Naive thymus-derived CD8-positive, alpha-beta T cell (primary cell): ENCODE results near the gene WNT9A. TPM values are rescaled to one million over a fixed set of nuclear protein-coding genes. Genes with fewer than 3 reads are reported as not detected.

ENCODE experiments used
- ATAC-seq, 2 donors: fragments of 150-1000 bp; cut with Tn5 transposase in 1 of 2; sonication (Bioruptor Pico), chemical (Tn5 transposase) in 1 of 2; 1 replicate in 1 of 2; 2 replicates in 1 of 2; pipeline ENCODE4 v1.10.0; 2021; ENCODE audit warnings: mild to moderate bottlenecking in 2 of 2, moderate library complexity in 2 of 2
- POLR2A ChIA-PET: fragments of 350-600 bp; sonication (Branson Sonifier 250); formaldehyde crosslinking; loops from one replicate; lab custom pipeline; 2021; ENCODE audit warnings: antibody characterized with exemption; lab: Charles Lee
- DNase-seq, 10 donors: peaks; one replicate each; pipeline versions ENCODE4 v3.0.0 to v3.0.0-alpha.2; 2020 to 2022
- H3K27ac Mint-ChIP-seq, 10 donors: one replicate each; pipeline ENCODE4 v1.8.0; 2020 to 2022; ENCODE audit warnings: mild to moderate bottlenecking in 10 of 10, mixed read lengths in 10 of 10, moderate library complexity in 4 of 10, inconsistent platforms in 1 of 10
- H3K27me3 Mint-ChIP-seq, 5 donors: one replicate each; pipeline ENCODE4 v1.8.0; 2021 to 2022; ENCODE audit warnings: mixed read lengths in 5 of 5
- H3K36me3 Mint-ChIP-seq, 3 donors: one replicate each; pipeline ENCODE4 v1.8.0; 2020 to 2022; ENCODE audit warnings: mixed read lengths in 3 of 3, mild to moderate bottlenecking in 2 of 3, inconsistent platforms in 1 of 3
- H3K4me1 Mint-ChIP-seq, 4 donors: one replicate each; pipeline ENCODE4 v1.8.0; 2021 to 2022; ENCODE audit warnings: mixed read lengths in 4 of 4
- H3K4me3 Mint-ChIP-seq, 10 donors: one replicate each; pipeline ENCODE4 v1.8.0; 2020 to 2022; ENCODE audit warnings: mild to moderate bottlenecking in 10 of 10, mixed read lengths in 10 of 10, moderate library complexity in 6 of 10, inconsistent platforms in 1 of 10
- H3K9me3 Mint-ChIP-seq, 9 donors: one replicate each; pipeline ENCODE4 v1.8.0; 2020 to 2022; ENCODE audit warnings: mixed read lengths in 9 of 9, mild to moderate bottlenecking in 3 of 9, inconsistent platforms in 1 of 9, moderate library complexity in 1 of 9
- polyA plus RNA-seq, 3 donors: library from polyadenylated mRNA; unstranded; fragments of 300-500 nt; fragmentation: Illumina TruSeq; gene quantifications; one replicate each; pipeline ENCODE4 v1.2.3, GENCODE V29; 2021
- total RNA-seq, 8 experiments: library from RNA in 2 of 8; stranded (reverse) in 2 of 8; gene quantifications; one replicate each; pipeline ENCODE4 v1.2.3 and lab custom pipeline; 2021 to 2026

WNT9A gene
- total and polyA plus RNA-seq, 5 experiments from 2014 or later: not detected

- POLR2A ChIA-PET: no interaction called here
- Mint-ChIP-seq H3K27ac (peak overlapping the region in 3 of 10 donors; percentile 45 to 77 (median 50)), H3K9me3 (peaks cover 0 to 4% (median 0%) of the 10 kb centered on the region in 9 donors), H3K36me3 (no peaks in the 10 kb centered on the region), H3K27me3 (peaks cover 0 to 4% (median 0%) of the 10 kb centered on the region in 5 donors), H3K4me3 (peak overlapping the region in 1 of 10 donors; percentile 38), H3K4me1 (peaks cover 10 to 21% (median 14%) of the 10 kb centered on the region in 4 donors)
- peak in 2 of 10 donors; percentile 32 to 56 for DNase-seq
- no peak for ATAC-seq
These were observed 10.5 kb downstream of the WNT9A start for GRCh38 chr1:227937031-227937837.

- peaks cover 0 to 4% (median 0%) of the 10 kb centered on the region in 9 donors for H3K9me3 Mint-ChIP-seq
- H3K27ac Mint-ChIP-seq: peak overlapping the region in 3 of 10 donors; percentile 43 to 68 (median 60)
- H3K27me3 Mint-ChIP-seq: peaks cover 0 to 4% (median 0%) of the 10 kb centered on the region in 5 donors
- ATAC-seq (no peak), DNase-seq (peak in 1 of 10 donors; percentile 2)
- no peak overlapping the region for H3K4me3 Mint-ChIP-seq
- H3K4me1 Mint-ChIP-seq: peaks cover 19 to 34% (median 25%) of the 10 kb centered on the region in 4 donors
- POLR2A ChIA-PET: no interaction called here
- H3K36me3 Mint-ChIP-seq: no peaks in the 10 kb centered on the region
These were observed 11.9 kb downstream of the WNT9A start for GRCh38 chr1:227935826-227936225.

GRCh38 chr1:227934476-227935313 lies 13.0 kb downstream of the WNT9A start:
- H3K27me3 Mint-ChIP-seq: peaks cover 0 to 4% (median 0%) of the 10 kb centered on the region in 5 donors
- peaks cover 19 to 34% (median 26%) of the 10 kb centered on the region in 4 donors for H3K4me1 Mint-ChIP-seq
- ATAC-seq (peak in 1 of 2 donors; percentile 42), DNase-seq (peak in 2 of 10 donors; percentile 17 to 31)
- no peaks in the 10 kb centered on the region for H3K36me3 Mint-ChIP-seq
- POLR2A ChIA-PET: no interaction called here
- H3K9me3 Mint-ChIP-seq: peaks cover 0 to 4% (median 0%) of the 10 kb centered on the region in 9 donors
- peak overlapping the region in 4 of 10 donors; percentile 42 to 76 (median 70) for H3K27ac Mint-ChIP-seq
- no peak overlapping the region for H3K4me3 Mint-ChIP-seq

- H3K36me3 Mint-ChIP-seq: no peaks in the 10 kb centered on the region
- POLR2A ChIA-PET: no interaction called here
These were observed 17.8 kb downstream of the WNT9A start for GRCh38 chr1:227929751-227930472.

GRCh38 chr1:227928811-227929375 lies 18.8 kb downstream of the WNT9A start:
- no peak overlapping the region for H3K4me3 Mint-ChIP-seq
- H3K36me3 Mint-ChIP-seq: no peaks in the 10 kb centered on the region
- POLR2A ChIA-PET: no interaction called here
- no peak for DNase-seq
- H3K4me1 Mint-ChIP-seq: peaks cover 10 to 25% (median 18%) of the 10 kb centered on the region in 4 donors
- ATAC-seq: no peak
- peak overlapping the region in 5 of 10 donors; percentile 2 to 74 (median 44) for H3K27ac Mint-ChIP-seq
- no peaks in the 10 kb centered on the region for H3K27me3 Mint-ChIP-seq
- no peaks in the 10 kb centered on the region for H3K9me3 Mint-ChIP-seq

More at GRCh38 chr1:227929751-227930472, 17.8 kb downstream of the WNT9A start:
- no peak overlapping the region for H3K4me3 Mint-ChIP-seq
- peaks cover 12 to 25% (median 18%) of the 10 kb centered on the region in 4 donors for H3K4me1 Mint-ChIP-seq
- no peak for ATAC-seq
- H3K9me3 Mint-ChIP-seq: peaks cover 0 to 4% (median 0%) of the 10 kb centered on the region in 9 donors
- peak overlapping the region in 1 of 10 donors; percentile 18 for H3K27ac Mint-ChIP-seq
- no peak for DNase-seq
- no peaks in the 10 kb centered on the region for H3K27me3 Mint-ChIP-seq

- peaks cover 10 to 24% (median 18%) of the 10 kb centered on the region in 4 donors for H3K4me1 Mint-ChIP-seq
- DNase-seq (no peak), ATAC-seq (no peak)
- H3K9me3 Mint-ChIP-seq: no peaks in the 10 kb centered on the region
- H3K4me3 Mint-ChIP-seq: no peak overlapping the region
- H3K27me3 Mint-ChIP-seq: no peaks in the 10 kb centered on the region
- no peaks in the 10 kb centered on the region for H3K36me3 Mint-ChIP-seq
- H3K27ac Mint-ChIP-seq: peak overlapping the region in 3 of 10 donors; percentile 40 to 49 (median 44)
- POLR2A ChIA-PET: no interaction called here
These were observed 19.6 kb downstream of the WNT9A start for GRCh38 chr1:227927971-227928741.

- no peak for DNase-seq
- Mint-ChIP-seq H3K9me3 (no peaks in the 10 kb centered on the region), H3K4me1 (peaks cover 6 to 16% (median 12%) of the 10 kb centered on the region in 4 donors), H3K27ac (peak overlapping the region in 1 of 10 donors; percentile 9), H3K27me3 (no peaks in the 10 kb centered on the region), H3K4me3 (no peak overlapping the region), H3K36me3 (no peaks in the 10 kb centered on the region)
- POLR2A ChIA-PET: no interaction called here
- no peak for ATAC-seq
These were observed 20.5 kb downstream of the WNT9A start for GRCh38 chr1:227926896-227927885.

GRCh38 chr1:227926216-227926791 lies 21.4 kb downstream of the WNT9A start:
- no peak overlapping the region for H3K27ac Mint-ChIP-seq
- no peak for ATAC-seq
- no peaks in the 10 kb centered on the region for H3K27me3 Mint-ChIP-seq
- peaks cover 0 to 8% (median 5%) of the 10 kb centered on the region in 4 donors for H3K4me1 Mint-ChIP-seq
- DNase-seq: no peak
- H3K9me3 Mint-ChIP-seq: no peaks in the 10 kb centered on the region
- POLR2A ChIA-PET: no interaction called here
- H3K4me3 Mint-ChIP-seq: no peak overlapping the region
- no peaks in the 10 kb centered on the region for H3K36me3 Mint-ChIP-seq

- Mint-ChIP-seq H3K27ac (no peak overlapping the region), H3K27me3 (no peaks in the 10 kb centered on the region), H3K4me3 (no peak overlapping the region), H3K36me3 (no peaks in the 10 kb centered on the region), H3K9me3 (no peaks in the 10 kb centered on the region), H3K4me1 (peaks cover 0 to 3% (median 0%) of the 10 kb centered on the region in 4 donors)
- DNase-seq (no peak), ATAC-seq (no peak)
- POLR2A ChIA-PET: no interaction called here
These were observed 22.0 kb downstream of the WNT9A start for GRCh38 chr1:227925582-227926198.
